GM18519 (cell line): ENCODE results near the gene BCL2.

Source experiments
- ATAC-seq: cut with Tn5 transposase; IDR thresholded peaks from one replicate; pipeline ENCODE4 v1.9.1; 2021; ENCODE audit warnings: mild to moderate bottlenecking, moderate library complexity; ENCODE audit not compliant: unreplicated experiment, low FRiP score

BCL2 gene

GRCh38 chr18:63312019-63312409 lies 7.6 kb downstream of the BCL2 start:
- ATAC-seq = no peak

- peak; percentile 54 for ATAC-seq
Observed at GRCh38 chr18:63311118-63312018, 8.2 kb downstream of the BCL2 start.

- ATAC-seq = no peak
Observed at GRCh38 chr18:63309422-63309821, 10.1 kb downstream of the BCL2 start.

- no peak for ATAC-seq
Observed at GRCh38 chr18:63307551-63308200, 11.9 kb downstream of the BCL2 start.

GRCh38 chr18:63306819-63307550 lies 12.6 kb downstream of the BCL2 start:
- ATAC-seq = no peak

GRCh38 chr18:63306249-63306648 lies 13.3 kb downstream of the BCL2 start:
- ATAC-seq = no peak

- no peak for ATAC-seq
Observed at GRCh38 chr18:63303547-63303946, 16.0 kb downstream of the BCL2 start.

- no peak for ATAC-seq
Observed at GRCh38 chr18:63302636-63303405, 16.7 kb downstream of the BCL2 start.

- ATAC-seq = no peak
Observed at GRCh38 chr18:63302220-63302619, 17.3 kb downstream of the BCL2 start.

GRCh38 chr18:63301434-63301833 lies 18.1 kb downstream of the BCL2 start:
- ATAC-seq = no peak

- ATAC-seq = peak; percentile 69
Observed at GRCh38 chr18:63299837-63300745, 19.5 kb downstream of the BCL2 start.

- ATAC-seq = no peak
Observed at GRCh38 chr18:63298400-63299365, 20.9 kb downstream of the BCL2 start.

GRCh38 chr18:63297687-63298399 lies 21.7 kb downstream of the BCL2 start:
- ATAC-seq = no peak

- no peak for ATAC-seq
Observed at GRCh38 chr18:63293935-63294334, 25.6 kb downstream of the BCL2 start.

- ATAC-seq = peak; percentile 47
Observed at GRCh38 chr18:63292831-63293683, 26.5 kb downstream of the BCL2 start.

- ATAC-seq = no peak
Observed at GRCh38 chr18:63291278-63291677, 28.3 kb downstream of the BCL2 start.

- no peak for ATAC-seq
Observed at GRCh38 chr18:63290821-63291200, 28.8 kb downstream of the BCL2 start.
